Ramos (cell line): ENCODE measurements around the gene CYB5R3.
"Not testable (repeated sequence)": the region's sequence is repeated elsewhere in the genome, so short reads cannot be mapped to it uniquely, and the experiment has no call there.

Source experiments
- in situ Hi-C: fragments of 300-500 bp; cut with MboI; formaldehyde crosslinking; loops from one replicate; pipeline ENCODE4 v1.14.3; 2022; ENCODE audit warnings: low sequenced_read_pairs; ENCODE audit not compliant: unreplicated experiment

Gene CYB5R3

DNA sequence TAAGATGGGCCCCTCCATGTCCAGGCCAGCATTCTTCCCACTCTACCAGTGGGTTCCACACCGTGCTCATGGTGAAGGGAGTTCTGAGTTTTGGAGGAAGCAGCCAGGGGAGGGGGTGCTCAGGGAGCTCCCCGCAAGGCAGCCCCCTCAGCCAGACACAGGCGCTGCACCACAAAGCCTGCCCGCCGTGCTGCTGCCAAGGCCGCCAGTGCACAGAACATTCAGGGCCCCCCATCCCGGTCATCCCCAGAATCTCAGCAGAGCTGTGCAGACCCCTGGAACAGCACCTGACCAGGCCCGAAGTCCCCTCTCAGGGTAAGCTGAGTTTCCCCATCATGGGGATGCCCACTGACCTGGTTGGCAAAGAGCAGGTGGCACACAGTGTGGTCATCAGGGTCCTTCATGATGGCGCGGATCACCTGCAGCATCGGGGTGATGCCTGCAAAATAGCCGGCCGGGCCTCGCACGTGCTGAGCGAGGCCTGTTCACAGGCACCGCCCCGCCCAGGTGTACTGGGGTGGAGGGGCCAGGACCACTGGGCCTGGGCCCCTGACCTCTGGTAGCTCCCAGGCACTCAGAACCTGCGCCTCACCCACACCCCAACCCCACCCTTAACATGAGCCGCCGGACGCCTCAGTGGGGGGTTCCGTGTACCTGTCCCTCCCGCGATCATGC lies 22.1 kb downstream of the CYB5R3 start:
- in situ Hi-C loops: no loop called here

- in situ Hi-C loops: no loop called here
Observed at GRCh38 chr22:42626431-42626830, 22.8 kb downstream of the CYB5R3 start.

DNA sequence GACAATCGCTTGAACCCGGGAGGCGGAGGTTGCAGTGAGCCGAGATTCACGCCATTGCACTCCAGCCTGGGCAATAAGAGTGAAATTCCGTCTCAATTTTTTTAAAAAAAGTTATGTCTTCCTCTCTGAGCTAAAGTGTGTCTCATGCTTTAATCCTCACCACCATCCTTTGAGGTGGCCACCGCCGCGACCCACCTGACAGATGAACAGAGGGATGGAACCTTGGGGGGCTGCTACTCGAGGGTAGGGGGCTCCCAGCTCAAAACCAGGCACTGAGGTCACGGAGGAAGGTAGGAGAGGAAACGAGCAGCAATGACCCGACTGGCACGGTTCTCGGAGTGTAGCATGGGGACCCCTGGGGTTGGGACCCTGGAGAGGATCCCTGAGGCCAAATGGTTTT lies 23.8 kb downstream of the CYB5R3 start:
- in situ Hi-C loops: no loop called here

GRCh38 chr22:42624551-42625106 lies 24.6 kb downstream of the CYB5R3 start:
- in situ Hi-C loops: no loop called here

- in situ Hi-C loops: no loop called here
Observed at GRCh38 chr22:42623756-42624441, 25.3 kb downstream of the CYB5R3 start.

DNA sequence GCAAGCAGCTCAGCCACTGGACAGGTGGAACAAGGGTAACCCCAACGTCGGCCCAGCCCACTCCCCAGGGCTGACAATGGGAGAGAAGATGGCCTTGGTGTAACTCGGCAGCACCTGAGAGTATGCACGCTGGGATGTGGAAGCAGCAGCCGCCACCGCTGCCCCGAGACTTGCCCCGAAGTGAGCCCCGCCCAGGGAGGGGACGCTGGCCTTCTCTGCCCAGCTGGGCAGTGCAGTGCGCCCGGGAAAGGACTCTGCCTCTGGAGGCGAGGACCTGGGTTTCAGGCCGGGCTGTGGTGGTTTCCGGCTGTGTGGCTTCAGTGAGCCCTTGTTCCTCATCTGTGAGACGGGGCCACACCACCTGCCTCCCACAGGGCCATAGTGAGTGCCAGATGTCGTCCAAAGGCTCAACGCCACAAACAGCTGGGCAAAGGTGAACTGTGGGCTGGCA lies 25.9 kb downstream of the CYB5R3 start:
- in situ Hi-C loops: no loop called here

GRCh38 chr22:42622061-42622710 lies 27.0 kb downstream of the CYB5R3 start:
- in situ Hi-C loops: no loop called here

GRCh38 chr22:42621505-42622002 lies 27.6 kb downstream of the CYB5R3 start:
- in situ Hi-C loops: no loop called here

DNA sequence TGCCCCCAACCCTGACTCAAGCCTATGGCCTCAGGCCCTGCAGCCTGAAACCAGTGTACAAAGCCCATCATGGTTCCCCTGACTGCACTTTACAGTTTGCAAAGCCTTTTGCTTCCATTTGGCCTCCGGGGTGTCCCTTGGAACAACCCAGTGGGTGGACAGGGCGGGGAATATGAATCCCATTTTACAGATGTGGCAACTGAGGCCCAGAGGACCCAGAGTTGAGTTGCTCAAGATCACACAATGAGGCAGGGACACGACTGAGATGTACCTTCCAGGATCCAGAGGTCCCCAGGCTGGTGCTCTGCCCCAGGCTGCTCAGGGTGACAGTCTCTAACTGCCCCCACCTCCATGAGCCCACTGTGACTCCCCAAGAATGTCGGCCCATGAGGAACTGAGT lies 29.1 kb downstream of the CYB5R3 start:
- in situ Hi-C loops: no loop called here

DNA sequence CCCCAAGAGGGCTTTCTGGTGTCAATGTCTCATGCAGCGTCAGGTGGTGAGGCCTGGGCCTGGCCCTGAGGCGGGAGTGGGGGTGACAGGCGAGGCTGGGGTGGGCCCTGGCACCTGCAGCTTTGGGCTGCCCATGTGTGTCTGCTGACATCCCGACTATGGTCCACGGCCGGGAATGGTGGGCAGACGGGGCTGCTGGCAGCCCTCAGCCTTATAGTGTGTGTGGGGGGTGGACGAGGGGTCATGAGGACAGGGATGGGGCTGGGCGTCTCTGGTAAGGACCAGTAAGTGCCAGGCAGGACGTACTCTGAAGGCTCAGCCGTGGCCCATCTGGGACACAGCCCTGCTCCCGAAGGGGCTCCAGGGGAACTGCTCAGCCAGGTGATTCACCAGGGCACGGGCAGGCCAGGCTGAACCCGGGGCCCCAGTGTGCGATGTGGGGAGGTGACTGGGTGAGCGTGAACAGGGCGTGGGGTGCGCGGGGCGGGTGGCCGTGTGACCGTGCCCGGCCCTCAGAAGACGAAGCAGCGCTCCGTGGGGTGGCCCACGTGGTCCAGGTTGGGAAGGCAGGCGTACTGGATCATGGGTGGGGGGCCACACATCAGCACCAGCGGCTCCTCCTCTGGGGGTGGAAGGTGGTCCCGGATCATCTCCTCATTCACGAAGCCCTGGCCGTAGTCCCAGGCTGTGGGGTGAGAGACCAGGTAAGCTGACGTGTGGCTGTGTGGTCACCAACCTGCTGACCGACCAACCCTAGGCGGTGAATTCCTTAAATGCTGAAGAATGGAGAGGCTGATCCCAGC lies 29.7 kb downstream of the CYB5R3 start:
- in situ Hi-C loops: no loop called here

- in situ Hi-C loops: no loop called here
Observed at GRCh38 chr22:42617155-42617983, 31.8 kb downstream of the CYB5R3 start.

GRCh38 chr22:42615860-42616175 lies 33.4 kb downstream of the CYB5R3 start:
- in situ Hi-C loops: not testable (repeated sequence)

DNA sequence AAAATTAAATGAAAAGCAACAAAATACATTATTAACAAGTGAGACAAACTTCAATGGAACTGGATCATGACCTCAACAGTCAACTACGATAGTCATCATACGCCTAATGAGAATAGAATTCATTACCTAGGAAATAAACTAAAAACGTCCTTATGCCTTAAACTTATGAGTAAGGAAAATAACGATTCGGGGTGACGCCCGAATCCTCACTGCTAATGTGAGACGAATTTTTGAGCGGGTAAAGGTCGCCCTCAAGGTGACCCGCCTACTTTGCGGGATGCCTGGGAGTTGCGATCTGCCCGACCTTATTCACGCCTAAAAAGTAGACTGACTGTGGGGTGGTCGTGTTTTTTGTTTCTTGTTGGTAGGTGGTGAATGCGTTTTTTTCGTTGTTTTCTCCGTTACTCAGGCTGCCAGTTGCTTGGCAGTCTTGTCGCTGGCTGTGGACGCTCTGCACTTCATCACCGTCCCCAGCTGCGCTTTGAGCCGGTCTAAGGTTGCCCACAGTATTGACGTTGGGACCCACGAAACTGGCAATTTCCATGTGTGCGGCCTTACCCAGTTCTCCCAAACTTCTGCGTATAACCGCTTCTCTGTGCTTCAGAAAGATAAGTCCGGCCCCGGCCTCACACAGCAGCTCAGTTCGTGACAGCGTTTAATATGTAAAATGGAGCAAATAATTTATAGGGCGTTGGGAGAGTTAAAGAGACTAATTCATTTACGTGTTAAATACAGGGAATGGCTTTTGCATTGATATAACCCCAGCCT lies 33.9 kb downstream of the CYB5R3 start:
- in situ Hi-C loops: no loop called here

- in situ Hi-C loops: no loop called here
Observed at GRCh38 chr22:42614312-42615091, 34.7 kb downstream of the CYB5R3 start, which contains the start of gene POLDIP3. POLDIP3 (minus strand) TSS chr22:42614883; CDS start chr22:42614857, 26 bp downstream.

DNA sequence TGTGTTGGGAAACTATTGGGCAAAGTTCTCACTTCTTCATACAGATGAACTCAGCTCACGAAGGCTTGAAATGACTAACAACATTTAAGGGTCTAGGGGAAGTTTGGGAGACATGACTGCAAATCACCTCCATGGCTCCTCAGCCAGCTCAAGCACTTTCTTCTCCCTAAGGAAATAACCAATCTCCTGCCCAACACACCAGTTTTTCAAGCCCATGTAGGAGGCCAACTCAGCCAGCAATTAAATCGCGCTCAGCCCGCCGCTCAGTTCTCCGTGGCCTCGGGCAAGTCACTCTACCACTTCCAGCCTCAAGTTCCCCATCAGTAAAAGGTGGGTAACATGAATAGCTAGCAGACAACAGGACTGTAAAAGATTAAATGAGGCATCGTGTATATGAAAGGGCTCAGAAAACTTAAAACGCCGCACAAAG lies 35.3 kb downstream of the CYB5R3 start:
- in situ Hi-C loops: no loop called here

- in situ Hi-C loops: no loop called here
Observed at GRCh38 chr22:42612336-42612735, 36.9 kb downstream of the CYB5R3 start.

DNA sequence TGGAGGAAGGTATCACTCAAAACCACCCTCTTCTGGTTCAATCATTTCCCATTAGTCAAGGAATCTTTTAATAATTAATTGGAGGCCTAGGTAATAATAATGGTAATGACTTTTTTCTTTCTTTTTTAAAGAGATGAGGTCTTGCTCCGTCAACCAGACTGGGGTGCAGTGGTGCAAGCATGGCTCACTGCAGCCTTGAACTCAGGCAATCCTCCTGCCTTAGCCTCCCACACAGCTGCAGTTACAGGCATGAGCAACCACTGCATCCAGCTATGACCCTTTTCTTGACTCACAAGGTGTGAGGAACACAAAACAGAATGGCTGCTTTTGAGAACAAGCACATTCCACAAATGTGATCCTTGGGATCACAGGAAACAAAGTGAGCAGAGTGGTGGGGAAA lies 38.1 kb downstream of the CYB5R3 start:
- in situ Hi-C loops: no loop called here

DNA sequence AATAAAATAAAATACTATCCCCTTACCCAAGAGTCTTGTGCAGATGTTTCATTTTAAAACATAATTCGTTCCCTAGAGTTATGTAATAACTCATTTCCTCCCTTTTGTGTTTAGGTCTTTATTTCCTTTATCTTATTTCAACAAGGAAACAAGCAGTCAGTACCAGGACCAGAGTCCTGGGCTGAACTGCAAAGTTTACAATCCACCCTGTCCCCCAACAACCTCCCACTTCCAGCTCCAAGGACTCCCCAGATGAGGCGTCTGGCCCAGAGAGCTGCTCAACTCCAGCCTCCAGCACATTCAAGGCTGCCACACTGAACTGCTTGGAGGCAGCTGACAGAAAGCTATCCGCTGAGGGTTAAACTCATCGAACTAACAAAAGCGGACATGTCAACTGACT lies 39.0 kb downstream of the CYB5R3 start:
- in situ Hi-C loops: no loop called here
